Putamen (tissue), 1 donor: ENCODE results near the gene UBE3B.
"Not testable (repeated sequence)": the region's sequence is repeated elsewhere in the genome, so short reads cannot be mapped to it uniquely, and the experiment has no call there.

Source experiments
- DNase-seq: peaks from one replicate; pipeline ENCODE4 v3.0.0-alpha.2; 2016; ENCODE audit warnings: low spot score

The UBE3B gene

GRCh38 chr12:109473526-109474270 is 3.7 kb upstream of the UBE3B start:
- not testable (repeated sequence) for DNase-seq

- no peak for DNase-seq
Observed at GRCh38 chr12:109475121-109475520, 2.3 kb upstream of the UBE3B start.

- no peak for DNase-seq
Observed at GRCh38 chr12:109475993-109476806, 1.2 kb upstream of the UBE3B start.

GRCh38 chr12:109476807-109477184 is 638 bp upstream of the UBE3B start:
- no peak for DNase-seq

GRCh38 chr12:109477963-109478315 is 505 bp downstream of the UBE3B start:
- DNase-seq: no peak

- DNase-seq: no peak
Observed at GRCh38 chr12:109479761-109480160, 2.3 kb downstream of the UBE3B start.

GRCh38 chr12:109480356-109480755 is 2.9 kb downstream of the UBE3B start:
- DNase-seq: no peak

- DNase-seq: no peak
Observed at GRCh38 chr12:109481863-109482262, 4.4 kb downstream of the UBE3B start.

- no peak for DNase-seq
Observed at GRCh38 chr12:109482491-109482890, 5.1 kb downstream of the UBE3B start.

- DNase-seq: no peak
Observed at GRCh38 chr12:109482894-109483293, 5.5 kb downstream of the UBE3B start.

GRCh38 chr12:109483346-109483745 is 5.9 kb downstream of the UBE3B start:
- DNase-seq: no peak

GRCh38 chr12:109485201-109485600 is 7.8 kb downstream of the UBE3B start:
- no peak for DNase-seq

- DNase-seq: no peak
Observed at GRCh38 chr12:109487181-109488050, 10.0 kb downstream of the UBE3B start.

- DNase-seq: no peak
Observed at GRCh38 chr12:109488051-109488665, 10.7 kb downstream of the UBE3B start.

GRCh38 chr12:109489016-109489954 is 11.9 kb downstream of the UBE3B start:
- no peak for DNase-seq

GRCh38 chr12:109489955-109490565 is 12.6 kb downstream of the UBE3B start:
- DNase-seq: no peak

- no peak for DNase-seq
Observed at GRCh38 chr12:109491671-109492070, 14.2 kb downstream of the UBE3B start.

- DNase-seq: no peak
Observed at GRCh38 chr12:109492371-109492770, 14.9 kb downstream of the UBE3B start.

- DNase-seq: no peak
Observed at GRCh38 chr12:109493090-109493489, 15.7 kb downstream of the UBE3B start.

- DNase-seq: no peak
Observed at GRCh38 chr12:109493938-109494337, 16.5 kb downstream of the UBE3B start.
